NOMO-1 treated with dmso at 0.1 percent for 144 hours (cell line): Measurements from ENCODE around the gene CCDC40.

Source experiments
- DNase-seq: peaks from one replicate; lab custom pipeline; 2025; ENCODE audit not compliant: unreplicated experiment; lab: John Stamatoyannopoulos, UW

CCDC40 gene

DNA sequence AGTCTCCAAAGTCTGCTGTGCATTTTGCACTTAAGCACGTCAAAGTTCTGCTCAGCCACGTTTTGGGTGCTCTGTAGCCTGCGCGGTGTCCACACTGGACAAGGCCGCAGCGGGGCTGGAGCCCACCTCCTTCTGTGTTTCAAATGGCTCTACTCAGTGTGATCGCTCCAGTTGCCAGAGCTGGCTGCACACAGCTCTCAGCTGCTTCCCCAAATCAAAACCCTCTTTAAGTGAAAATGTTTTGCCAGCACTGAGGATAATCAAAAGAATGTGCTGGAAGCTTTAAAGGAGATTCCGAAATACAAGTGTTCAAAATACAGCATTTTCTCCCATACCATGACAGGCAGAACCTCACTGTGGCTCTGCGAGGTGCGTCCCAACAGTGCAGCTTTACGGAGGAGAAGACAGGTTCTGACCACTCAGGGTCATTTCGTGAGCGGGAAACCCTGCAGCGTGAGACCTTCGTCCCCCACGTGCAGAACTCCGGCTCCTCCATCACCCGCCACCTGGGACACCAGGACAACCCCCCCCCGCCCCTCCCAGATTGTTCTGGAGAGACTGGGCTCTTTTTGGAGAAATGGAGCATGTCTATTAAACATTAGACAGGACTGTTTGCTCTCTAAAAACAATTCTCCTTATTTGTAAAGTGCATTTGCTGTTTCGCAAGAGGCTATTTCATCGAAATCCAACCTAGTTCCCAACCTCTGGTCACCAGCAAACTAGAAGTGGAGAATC, 17.4 kb upstream of the CCDC40 start:
- DNase-seq: no peak

GRCh38 chr17:80021600-80021999, 14.8 kb upstream of the CCDC40 start:
- no peak for DNase-seq

GRCh38 chr17:80023481-80024205, 12.8 kb upstream of the CCDC40 start:
- no peak for DNase-seq

- no peak for DNase-seq
These were observed 12.1 kb upstream of the CCDC40 start for GRCh38 chr17:80024206-80024972.

GRCh38 chr17:80025140-80025539, 11.3 kb upstream of the CCDC40 start:
- DNase-seq: no peak

- no peak for DNase-seq
These were observed 10.6 kb upstream of the CCDC40 start for GRCh38 chr17:80025796-80026195.

DNA sequence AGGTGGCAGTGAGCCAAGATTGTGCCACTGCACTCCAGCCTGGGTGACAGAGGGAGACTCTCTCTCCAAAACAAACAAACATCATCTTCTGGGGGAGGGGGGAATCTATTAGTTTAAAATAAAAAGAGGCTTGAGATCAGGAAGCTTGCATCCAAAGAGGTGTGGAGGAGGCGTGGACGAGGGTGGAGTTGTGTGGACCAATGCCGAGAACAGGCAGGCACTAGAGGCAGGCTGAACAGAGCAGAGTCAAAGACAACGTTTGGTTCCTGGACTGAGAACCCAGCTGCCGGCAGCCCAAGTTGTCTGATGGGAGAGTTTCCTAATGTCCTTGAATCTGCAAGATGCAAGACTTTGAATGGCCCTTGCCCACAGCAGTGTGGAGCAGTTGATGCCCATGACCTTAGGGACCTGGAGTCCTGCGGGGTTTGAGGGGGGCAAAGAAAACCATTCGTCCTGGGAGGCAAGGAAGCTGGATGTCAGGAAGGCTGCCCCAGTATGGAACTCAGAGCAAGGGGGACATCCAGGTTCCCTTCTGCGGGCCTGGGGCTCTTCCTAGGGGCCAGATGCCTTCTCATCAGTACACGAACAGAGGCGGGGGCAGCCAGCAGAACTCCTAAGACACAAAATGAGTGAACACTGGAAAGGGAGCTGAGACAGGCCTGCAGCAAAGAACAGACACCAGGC, 9.9 kb upstream of the CCDC40 start:
- DNase-seq: no peak

- no peak for DNase-seq
These were observed 9.4 kb upstream of the CCDC40 start for GRCh38 chr17:80027043-80027435.

DNA sequence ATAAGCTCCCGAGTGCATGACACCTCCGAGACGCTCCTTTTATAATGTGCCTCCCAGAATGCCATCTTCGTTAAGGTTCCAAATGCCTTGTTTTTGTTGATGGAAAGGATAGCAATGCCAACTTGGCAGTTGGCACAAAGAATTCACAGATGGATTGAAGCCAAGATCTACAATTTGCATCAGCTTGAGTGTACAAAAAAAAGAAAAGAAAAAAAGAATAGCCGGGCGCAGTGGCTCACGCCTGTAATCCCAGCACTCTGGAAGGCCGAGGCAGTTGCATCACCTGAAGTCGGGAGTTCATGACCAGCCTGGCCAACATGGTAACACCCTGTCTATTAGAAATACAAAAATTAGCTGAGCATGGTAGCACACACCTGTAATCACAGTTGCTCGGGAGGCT, 8.4 kb upstream of the CCDC40 start:
- DNase-seq: no peak

GRCh38 chr17:80029258-80029974, 7.0 kb upstream of the CCDC40 start:
- DNase-seq: no peak

GRCh38 chr17:80030730-80031410, 5.6 kb upstream of the CCDC40 start:
- DNase-seq: no peak

GRCh38 chr17:80031691-80032430, 4.6 kb upstream of the CCDC40 start:
- no peak for DNase-seq

GRCh38 chr17:80032614-80033171, 3.7 kb upstream of the CCDC40 start:
- DNase-seq: no peak

DNA sequence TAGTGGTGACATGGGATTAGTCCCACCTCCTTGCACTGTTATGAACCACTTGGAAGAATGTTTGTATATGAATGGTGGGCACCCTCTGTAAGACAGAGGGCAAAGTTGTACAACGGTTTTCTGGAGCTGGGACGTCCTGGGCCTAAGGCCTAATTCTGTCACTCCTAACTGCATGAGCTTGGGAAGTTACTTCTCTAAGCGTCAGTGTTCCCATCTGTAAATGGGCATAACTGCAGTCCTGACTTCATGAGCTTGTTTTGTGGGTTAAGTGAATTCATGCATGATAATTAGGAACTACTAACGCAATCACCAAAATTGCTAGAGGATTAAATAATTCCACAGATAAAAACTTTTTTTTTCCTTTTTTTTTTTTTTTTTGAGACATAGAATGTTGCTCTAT, 2.6 kb upstream of the CCDC40 start:
- DNase-seq: no peak

DNA sequence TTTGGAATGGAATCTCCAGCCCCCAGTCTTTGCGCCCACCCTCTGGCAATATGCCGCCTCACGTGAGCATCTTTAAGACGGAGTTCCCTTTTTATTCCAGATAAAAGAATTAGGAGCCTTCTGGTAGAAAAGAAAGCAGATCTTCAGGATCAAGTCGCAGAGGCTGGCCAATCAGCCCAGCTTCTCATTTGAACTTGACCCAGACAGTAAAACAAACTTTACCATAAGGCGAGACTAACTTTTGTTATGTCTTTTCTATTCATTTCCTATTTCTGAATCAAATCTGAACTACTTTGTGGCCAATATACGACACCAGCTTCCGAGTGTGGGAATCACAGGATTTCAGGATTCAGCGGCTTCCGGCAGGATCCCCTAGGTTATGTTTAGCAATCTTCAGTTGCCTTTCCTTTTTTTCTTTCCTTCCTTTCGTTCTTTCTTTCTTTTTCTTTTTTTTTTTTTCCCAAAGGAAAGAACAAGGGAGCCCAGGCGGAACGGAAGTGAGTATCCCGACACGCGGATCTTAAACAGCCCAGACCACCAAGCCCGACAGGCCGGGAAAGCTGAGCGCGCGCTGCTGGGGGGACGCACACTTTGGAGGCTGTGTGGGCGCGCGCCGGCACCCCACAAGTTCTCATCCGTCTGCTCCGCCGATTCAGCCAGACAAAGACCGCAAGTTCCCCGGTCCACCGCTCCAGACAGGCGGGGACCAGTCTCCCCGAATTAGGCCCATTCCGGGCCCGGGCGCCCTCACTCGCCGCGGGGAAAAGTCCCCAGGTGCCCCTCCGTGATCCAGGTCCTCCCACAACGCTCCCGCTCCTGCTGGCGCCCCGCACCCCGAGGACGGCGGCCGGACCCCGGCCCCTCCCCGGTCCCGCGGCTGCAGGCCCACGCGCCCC, 1.4 kb upstream of the CCDC40 start:
- no peak for DNase-seq

GRCh38 chr17:80035687-80035936, 830 bp upstream of the CCDC40 start, which contains the start of gene TBC1D16:
TSS of gene TBC1D16 (minus strand) at chr17:80035872. CDS start at chr17:80013547, 22,325 bp downstream.
- DNase-seq: no peak

DNA sequence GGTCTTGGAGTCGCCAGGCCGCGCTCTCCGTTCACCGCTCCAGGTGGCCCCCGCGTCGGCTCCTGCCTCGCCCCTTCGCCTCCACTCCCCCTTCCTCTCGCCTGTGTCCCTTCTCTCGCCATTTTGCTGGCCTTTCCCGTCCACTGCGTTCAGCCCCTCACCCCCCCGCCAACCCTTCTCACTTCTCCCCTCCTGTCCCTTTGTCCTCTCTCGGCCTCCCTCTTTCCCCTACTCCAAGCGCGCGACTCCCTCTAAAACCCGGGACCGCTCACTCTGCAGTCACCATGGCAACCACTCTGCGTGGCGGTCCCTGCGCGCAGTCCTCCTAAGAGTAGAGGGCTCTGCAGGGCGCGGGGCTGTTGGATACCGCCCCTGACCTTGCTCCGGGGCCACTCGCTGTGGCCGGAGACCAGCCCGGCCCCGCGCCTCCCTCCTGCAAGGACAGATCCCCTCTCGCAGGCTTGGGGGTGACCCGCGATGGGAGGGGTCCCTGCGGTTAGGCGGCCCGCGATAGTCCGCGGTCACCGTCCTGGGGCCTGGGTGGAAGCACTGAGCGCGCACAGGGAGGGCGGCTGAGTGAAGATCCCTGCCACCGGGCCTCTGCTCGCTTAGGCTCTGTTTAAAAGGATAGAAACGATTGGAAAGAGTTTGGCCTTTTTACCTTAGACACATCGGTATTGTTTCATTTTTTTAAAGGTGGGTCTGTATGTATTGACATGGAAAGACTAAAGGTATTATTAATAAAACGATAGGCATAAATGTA, 454 bp downstream of the CCDC40 start:
- DNase-seq: no peak

DNA sequence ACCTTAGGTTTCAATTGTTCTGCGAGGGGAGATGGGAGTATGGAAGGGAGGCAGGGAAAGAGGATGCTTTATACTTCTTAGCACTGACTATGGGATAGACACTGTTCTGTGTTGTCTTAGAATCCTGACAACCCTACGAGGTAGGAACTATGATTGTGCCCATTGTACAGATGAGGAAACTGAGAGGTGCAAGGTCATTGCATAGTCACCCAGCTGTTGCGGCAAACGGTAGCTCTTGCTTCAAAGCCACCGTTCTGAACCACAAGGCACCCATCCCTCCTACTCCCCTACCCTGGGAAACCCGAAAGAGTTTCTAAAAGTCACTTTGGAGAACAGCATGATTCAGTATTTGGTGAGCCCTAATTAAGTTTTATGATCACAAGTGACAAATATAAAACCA, 7.5 kb downstream of the CCDC40 start:
- DNase-seq: no peak
